ENCODE data around the gene KRTAP4-3.

DNA sequence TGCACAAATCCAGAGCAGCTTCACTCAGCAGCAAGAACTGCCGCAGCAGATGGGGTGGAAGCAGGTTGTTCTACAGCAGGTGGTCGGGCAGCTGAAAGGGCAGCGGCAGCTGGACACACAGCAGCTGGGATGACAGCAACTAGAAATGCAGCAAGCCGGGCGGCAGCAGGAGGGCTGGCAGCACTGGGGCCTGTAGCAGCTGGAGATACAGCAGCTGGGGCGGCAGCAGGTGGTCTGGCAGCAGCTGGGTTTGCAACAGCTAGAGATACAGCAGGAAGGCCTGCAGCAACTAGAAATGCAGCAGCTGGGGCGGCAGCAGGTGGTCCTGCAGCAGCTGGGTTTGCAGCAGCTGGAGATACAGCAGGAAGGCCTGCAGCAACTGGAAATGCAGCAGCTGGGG is 460 bp downstream of the KRTAP4-3 start:
- TF ChIP-seq, protein P1, sequence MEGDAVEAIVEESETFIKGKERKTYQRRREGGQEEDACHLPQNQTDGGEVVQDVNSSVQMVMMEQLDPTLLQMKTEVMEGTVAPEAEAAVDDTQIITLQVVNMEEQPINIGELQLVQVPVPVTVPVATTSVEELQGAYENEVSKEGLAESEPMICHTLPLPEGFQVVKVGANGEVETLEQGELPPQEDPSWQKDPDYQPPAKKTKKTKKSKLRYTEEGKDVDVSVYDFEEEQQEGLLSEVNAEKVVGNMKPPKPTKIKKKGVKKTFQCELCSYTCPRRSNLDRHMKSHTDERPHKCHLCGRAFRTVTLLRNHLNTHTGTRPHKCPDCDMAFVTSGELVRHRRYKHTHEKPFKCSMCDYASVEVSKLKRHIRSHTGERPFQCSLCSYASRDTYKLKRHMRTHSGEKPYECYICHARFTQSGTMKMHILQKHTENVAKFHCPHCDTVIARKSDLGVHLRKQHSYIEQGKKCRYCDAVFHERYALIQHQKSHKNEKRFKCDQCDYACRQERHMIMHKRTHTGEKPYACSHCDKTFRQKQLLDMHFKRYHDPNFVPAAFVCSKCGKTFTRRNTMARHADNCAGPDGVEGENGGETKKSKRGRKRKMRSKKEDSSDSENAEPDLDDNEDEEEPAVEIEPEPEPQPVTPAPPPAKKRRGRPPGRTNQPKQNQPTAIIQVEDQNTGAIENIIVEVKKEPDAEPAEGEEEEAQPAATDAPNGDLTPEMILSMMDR (IDR thresholded peaks at IDR 0.05 in 4 of 5, conservative IDR thresholded peaks at IDR 0.05 in 1 of 5): no peak
- no peak for TF ChIP-seq POLR2A (IDR thresholded peaks at IDR 0.05)

Data from gastrocnemius medialis (tissue), 4 donors.